A673 (cell line): ENCODE data around the gene SPATA25. TPM values are rescaled to one million over a fixed set of nuclear protein-coding genes. Genes with fewer than 3 reads are reported as not detected.

ENCODE experiments used
- BruUV-seq: library from RNA; stranded (reverse); fragments of 400-500 nt; replicated peaks from 2 replicates; lab custom pipeline; 2021; lab: Mats Ljungman, UMichigan
- CTCF ChIA-PET: fragments of 300-600 bp; sonication (Branson Sonifier 250); formaldehyde crosslinking; loops from one replicate; lab custom pipeline; 2022; ENCODE audit warnings: antibody characterized with exemption; lab: Charles Lee
- POLR2A ChIA-PET: fragments of 300-600 bp; sonication (Branson Sonifier 250); formaldehyde crosslinking; loops from one replicate; lab custom pipeline; 2022; ENCODE audit warnings: antibody characterized with exemption; ENCODE audit not compliant: low non-redundant PET; lab: Charles Lee
- DNase-seq: peaks from one replicate; pipeline ENCODE4 v3.0.0-alpha.2; 2015; ENCODE audit warnings: low spot score
- H3K27ac ChIP-seq: fragments of 200-600 bp; sonication (generic); 2 replicates; pipeline ENCODE4 v1.5.1; 2016; ENCODE audit warnings: mixed run types, low read depth, mild to moderate bottlenecking, mixed read lengths, antibody characterized with exemption, low read length; ENCODE audit not compliant: poor library complexity, severe bottlenecking
- H3K27me3 ChIP-seq: fragments of 200-600 bp; sonication (generic); replicated peaks from 2 replicates; pipeline ENCODE4 v1.6.1; 2017; ENCODE audit warnings: mixed run types, low read depth, mild to moderate bottlenecking, mixed read lengths, antibody characterized with exemption, low read length; ENCODE audit not compliant: insufficient read depth, poor library complexity
- H3K36me3 ChIP-seq: fragments of 200-600 bp; sonication (generic); 2 replicates; pipeline ENCODE4 v1.6.1; 2016; ENCODE audit warnings: mixed run types, mild to moderate bottlenecking, mixed read lengths, antibody characterized with exemption, low read length; ENCODE audit not compliant: insufficient read depth, poor library complexity, severe bottlenecking
- H3K4me1 ChIP-seq: fragments of 200-600 bp; sonication (generic); 2 replicates; pipeline ENCODE4 v1.6.1; 2017; ENCODE audit warnings: mixed run types, mild to moderate bottlenecking, mixed read lengths, antibody characterized with exemption, low read length; ENCODE audit not compliant: insufficient read depth, poor library complexity, severe bottlenecking
- H3K4me3 ChIP-seq: fragments of 200-600 bp; sonication (generic); 2 replicates; pipeline ENCODE4 v1.5.1; 2016; ENCODE audit warnings: low read depth, mixed run types, mild to moderate bottlenecking, mixed read lengths, low read length; ENCODE audit not compliant: poor library complexity, severe bottlenecking
- H3K9me3 ChIP-seq: fragments of 200-600 bp; sonication (generic); 2 replicates; pipeline ENCODE4 v1.6.1; 2016; ENCODE audit warnings: mixed run types, low read depth, mild to moderate bottlenecking, mixed read lengths, antibody characterized with exemption, low read length; ENCODE audit not compliant: poor library complexity, severe bottlenecking
- CTCF ChIP-seq: fragments of 300-800, 200-600 bp; sonication (generic); conservative IDR thresholded peaks from 2 replicates; pipeline ENCODE4 v1.5.1; 2017; ENCODE audit warnings: low read depth, mild to moderate bottlenecking, antibody characterized with exemption, low read length, moderate library complexity, mixed read lengths
- EZH2 ChIP-seq: fragments of 200-600 bp; sonication (generic); IDR thresholded peaks from 2 replicates; pipeline ENCODE4 v1.6.1; 2017; ENCODE audit warnings: borderline replicate concordance, low read depth, mild to moderate bottlenecking, mixed read lengths, antibody characterized with exemption, low read length; ENCODE audit not compliant: poor library complexity, severe bottlenecking
- intact Hi-C: fragments of 100-400 bp; cut with micrococcal nuclease; formaldehyde crosslinking; loops from one replicate; pipeline ENCODE4 v1.10.0; 2022; ENCODE audit not compliant: unreplicated experiment
- total RNA-seq: library from RNA; stranded (reverse); gene quantifications from 2 replicates; pipeline ENCODE4 v1.2.3, GENCODE V29; 2021

The SPATA25 gene
- total RNA-seq, 1 experiment from 2014 or later = 1.9 TPM

- Histone ChIP-seq H3K27ac (no peak overlapping the region), H3K4me1 (no peaks in the 10 kb centered on the region), H3K4me3 (no peak overlapping the region), H3K27me3 (no peaks in the 10 kb centered on the region), H3K9me3 (no peaks in the 10 kb centered on the region), H3K36me3 (no peaks in the 10 kb centered on the region)
- POLR2A ChIA-PET = no interaction called here
- no peak for TF ChIP-seq CTCF
- no peak for TF ChIP-seq EZH2
- CTCF ChIA-PET = no interaction called here
- intact Hi-C loops = no loop called here
- no peak for DNase-seq
- no TSS peak for BruUV-seq
Measured at GRCh38 chr20:45867136-45867818, 20.1 kb downstream of the SPATA25 start.

GRCh38 chr20:45866454-45866853 lies 21.0 kb downstream of the SPATA25 start:
- no TSS peak for BruUV-seq
- no peaks in the 10 kb centered on the region for H3K4me1 ChIP-seq
- no peaks in the 10 kb centered on the region for H3K36me3 ChIP-seq
- no peak overlapping the region for H3K4me3 ChIP-seq
- ChIA-PET POLR2A (no interaction called here), CTCF (no interaction called here)
- intact Hi-C loops = no loop called here
- H3K27ac ChIP-seq = no peak overlapping the region
- no peak for DNase-seq
- H3K9me3 ChIP-seq = no peaks in the 10 kb centered on the region
- no peak for TF ChIP-seq EZH2
- no peak for TF ChIP-seq CTCF
- H3K27me3 ChIP-seq = no peaks in the 10 kb centered on the region

- BruUV-seq = no TSS peak
- Histone ChIP-seq H3K9me3 (no peaks in the 10 kb centered on the region), H3K27me3 (no peaks in the 10 kb centered on the region), H3K36me3 (no peaks in the 10 kb centered on the region), H3K4me1 (no peaks in the 10 kb centered on the region), H3K27ac (no peak overlapping the region), H3K4me3 (no peak overlapping the region)
- POLR2A ChIA-PET = interaction anchor here (0.6 kb wide), 1 partner anchor 57 kb away, joined by 4 read pairs; no protein-coding TSS in a partner anchor
- intact Hi-C loops = no loop called here
- TF ChIP-seq EZH2 (no peak), CTCF (no peak)
- no peak for DNase-seq
- CTCF ChIA-PET = no interaction called here
Measured at GRCh38 chr20:45863543-45864470, 23.6 kb downstream of the SPATA25 start.
